ENCODE data around the gene PLCB2. TPM values are rescaled to one million over a fixed set of nuclear protein-coding genes. Genes with fewer than 3 reads are reported as not detected.
A peak's percentile ranks its signal among the peaks of the same experiment; 100 is the strongest.

Gene PLCB2
- polyA plus RNA-seq, 1 of the 3 experiments (the other 2 are of a cell fraction) = 0.15 TPM

DNA sequence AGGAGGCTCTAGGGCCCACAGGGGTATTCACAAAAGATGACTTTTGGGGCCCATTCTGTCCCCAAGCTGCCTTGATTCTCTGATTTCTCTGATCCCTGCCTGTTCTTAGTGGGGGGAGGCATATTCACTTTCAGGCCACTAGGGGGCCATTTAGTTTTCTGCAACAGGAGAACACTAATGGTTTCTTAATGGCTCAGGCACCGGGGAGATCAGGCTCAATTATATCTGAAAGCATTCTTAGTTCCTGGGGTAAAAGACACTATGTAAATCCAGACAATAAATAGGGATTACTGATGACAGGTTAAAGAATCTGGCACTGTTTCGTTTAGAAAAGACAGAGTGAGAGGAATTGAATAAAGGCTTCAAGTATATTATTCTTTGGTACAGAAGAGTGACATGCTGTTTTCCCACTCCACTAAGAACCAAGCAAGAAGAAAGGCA, 13.2 kb upstream of the PLCB2 start:
- no peaks in the 10 kb centered on the region for H3K9me2 ChIP-seq
- H3K4me3 ChIP-seq (ENCODE audit: low read depth in 2 of 2, low read length in 1 of 2) = no peak overlapping the region; a peak in 1 of 4 replicates
- no peaks in the 10 kb centered on the region for H3K9me3 ChIP-seq
- H4K20me1 ChIP-seq (ENCODE audit: insufficient read depth) = no peaks in the 10 kb centered on the region
- H3K9ac ChIP-seq = no peak overlapping the region
- peaks cover 6% of the 10 kb centered on the region for H3F3A ChIP-seq (replicated peaks; ENCODE audit: insufficient read depth)
- peaks cover 15% of the 10 kb centered on the region; the same call in 1 of the 2 replicates for H3K79me2 ChIP-seq (ENCODE audit: insufficient read depth)
- TF ChIP-seq EZH2phosphoT487 (IDR thresholded peaks at IDR 0.05; ENCODE audit: borderline replicate concordance, low read depth) = no peak
- no peak for TF ChIP-seq NFIC (IDR thresholded peaks at IDR 0.05; ENCODE audit: borderline replicate concordance)
- no peak for TF ChIP-seq RFX5 (IDR thresholded peaks at IDR 0.05; ENCODE audit: low read length)
- no peak for TF ChIP-seq TEAD4 (IDR thresholded peaks at IDR 0.05; ENCODE audit: borderline replicate concordance, insufficient read depth)
- no peak for TF ChIP-seq IRF3 (IDR thresholded peaks at IDR 0.05; ENCODE audit: low read depth, low read length)
- TF ChIP-seq EP300 (IDR thresholded peaks at IDR 0.05; ENCODE audit: borderline replicate concordance in 1 of 2, low read depth in 1 of 2, low read length in 1 of 2) = no peak
- no peak for TF ChIP-seq FOXJ3 (CRISPR knock-in tag; IDR thresholded peaks at IDR 0.05)
- peak; percentile 75 for TF ChIP-seq SMC3 (IDR thresholded peaks at IDR 0.05; ENCODE audit: low read depth, low read length)
- no peak for TF ChIP-seq RXRA (IDR thresholded peaks at IDR 0.05; ENCODE audit: borderline replicate concordance, low read depth)
- peak; percentile 16 for TF ChIP-seq CHD2 (IDR thresholded peaks at IDR 0.05; ENCODE audit: low read length, partially characterized antibody)
- no peak for TF ChIP-seq TCF12 (IDR thresholded peaks at IDR 0.05)
- no peak for TF ChIP-seq YY1 (IDR thresholded peaks at IDR 0.05; ENCODE audit: low read depth)
- TF ChIP-seq, protein P1, sequence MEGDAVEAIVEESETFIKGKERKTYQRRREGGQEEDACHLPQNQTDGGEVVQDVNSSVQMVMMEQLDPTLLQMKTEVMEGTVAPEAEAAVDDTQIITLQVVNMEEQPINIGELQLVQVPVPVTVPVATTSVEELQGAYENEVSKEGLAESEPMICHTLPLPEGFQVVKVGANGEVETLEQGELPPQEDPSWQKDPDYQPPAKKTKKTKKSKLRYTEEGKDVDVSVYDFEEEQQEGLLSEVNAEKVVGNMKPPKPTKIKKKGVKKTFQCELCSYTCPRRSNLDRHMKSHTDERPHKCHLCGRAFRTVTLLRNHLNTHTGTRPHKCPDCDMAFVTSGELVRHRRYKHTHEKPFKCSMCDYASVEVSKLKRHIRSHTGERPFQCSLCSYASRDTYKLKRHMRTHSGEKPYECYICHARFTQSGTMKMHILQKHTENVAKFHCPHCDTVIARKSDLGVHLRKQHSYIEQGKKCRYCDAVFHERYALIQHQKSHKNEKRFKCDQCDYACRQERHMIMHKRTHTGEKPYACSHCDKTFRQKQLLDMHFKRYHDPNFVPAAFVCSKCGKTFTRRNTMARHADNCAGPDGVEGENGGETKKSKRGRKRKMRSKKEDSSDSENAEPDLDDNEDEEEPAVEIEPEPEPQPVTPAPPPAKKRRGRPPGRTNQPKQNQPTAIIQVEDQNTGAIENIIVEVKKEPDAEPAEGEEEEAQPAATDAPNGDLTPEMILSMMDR (IDR thresholded peaks at IDR 0.05) = peak; percentile 90
- TF ChIP-seq RAD21 (IDR thresholded peaks at IDR 0.05; ENCODE audit: low read length) = peak; percentile 67
- TF ChIP-seq SIN3A (IDR thresholded peaks at IDR 0.05; ENCODE audit: borderline replicate concordance, low read depth, low read length) = no peak
- TF ChIP-seq JUND (IDR thresholded peaks at IDR 0.05) = no peak
- no peak for TF ChIP-seq MEF2A (IDR thresholded peaks at IDR 0.05; ENCODE audit: borderline replicate concordance, low read depth)
- TF ChIP-seq MXI1 (IDR thresholded peaks at IDR 0.05; ENCODE audit: low read depth, low read length) = 0 out of 2 replicates have a peak, but pooled peaks have one; percentile 26
- TF ChIP-seq ZBTB33 (IDR thresholded peaks at IDR 0.05; ENCODE audit: borderline replicate concordance, low read depth) = no peak
- TF ChIP-seq USF1 (IDR thresholded peaks at IDR 0.05; ENCODE audit: borderline replicate concordance, low read depth) = no peak
- peaks cover 10 to 20% of the 10 kb centered on the region in 2 experiments; a peak in 3 of 4 replicates for H3K4me1 ChIP-seq (ENCODE audit: control insufficient read depth in 1 of 2, insufficient read depth in 2 of 2, low read depth in 1 of 2, low read length in 1 of 2)
- H3K4me2 ChIP-seq = no peak overlapping the region
- H3K27me3 ChIP-seq (ENCODE audit: insufficient read depth) = no peaks in the 10 kb centered on the region
- peak overlapping the region in 1 of 2 experiments; percentile 18; a peak in 2 of 4 replicates for H3K27ac ChIP-seq (ENCODE audit: low read depth in 2 of 2, low read length in 1 of 2)
- ChIA-PET POLR2A (no interaction called here), CTCF (interaction anchor here (1.0 to 70.6 kb wide), 11 partner anchors 7 to 215 kb away, joined by 3 to 2194 read pairs (median 8); partner anchors contain the start of genes ANKRD63, BAHD1, CCDC9B and DISP2)
- 4% methylated on average over 2 of the region's 2 CpGs for WGBS (ENCODE audit: low lambda C conversion rate)
- DNase-seq = peak; percentile 78
- no peak overlapping the region for H2AFZ ChIP-seq (ENCODE audit: low read depth)
- peaks cover 0 to 2% of the 10 kb centered on the region in 2 experiments for H3K36me3 ChIP-seq (replicated peaks in 1 of 2; ENCODE audit: control insufficient read depth in 1 of 2, insufficient read depth in 2 of 2, low read length in 1 of 2)

Data from SK-N-SH (cell line).